K562 (cell line): Measurements from ENCODE around the gene ELOB. TPM values are rescaled to one million over a fixed set of nuclear protein-coding genes. Genes with fewer than 3 reads are reported as not detected.

Experiments
- ATAC-seq: fragments of 200-7000 bp; cut with Tn5 transposase; 3 replicates; pipeline ENCODE4 v1.9.1; 2020; ENCODE audit warnings: moderate library complexity
- BruUV-seq: library from RNA; stranded (reverse); fragments of 400-500 nt; replicated peaks from 2 replicates; lab custom pipeline; 2021; lab: Mats Ljungman, UMichigan
- CTCF ChIA-PET: fragments of 300-600 bp; formaldehyde crosslinking; extraction: SDS; loops from one replicate; lab custom pipeline; 2021; ENCODE audit warnings: low intra/inter-chr PET ratio; lab: Yijun Ruan, JAX
- POLR2A ChIA-PET: fragments of 300-600, 350-650 bp; sonication (Branson Sonifier 250); formaldehyde crosslinking; extraction: SDS; loops from one replicate; lab custom pipeline; 2021; ENCODE audit warnings: antibody characterized with exemption, inconsistent platforms; lab: Yijun Ruan, JAX
- DNase-seq, 4 experiments: peaks; one replicate each; pipeline versions ENCODE4 v3.0.0 to v3.0.0-alpha.2; 2011 to 2018; ENCODE audit warnings: low spot score in 3 of 4, mixed read lengths in 3 of 4; ENCODE audit errors: extremely low read depth in 1 of 4
- FAIRE-seq: peaks from 2 replicates; lab custom pipeline; 2011; peaks lifted over from hg19 to GRCh38; lab: Jason Lieb, UNC
- H2AFZ ChIP-seq: 2 replicates; pipeline ENCODE4 v1.6.0; 2011; ENCODE audit warnings: low read depth, low read length, control low read depth, inconsistent platforms
- H3K27ac ChIP-seq: fragments of 200-600 bp; 3 replicates; pipeline ENCODE4 v1.8.0; 2011; ENCODE audit warnings: low read depth, mild to moderate bottlenecking, control low read depth, inconsistent platforms, low read length, moderate library complexity, mixed read lengths; ENCODE audit errors: extremely low read depth
- H3K27me3 ChIP-seq, 2 experiments: fragments of 300-600 bp in 1 of 2; 2 replicates in 1 of 2; 3 replicates in 1 of 2; pipeline versions ENCODE4 v1.6.0 to v1.8.0; 2011; ENCODE audit warnings: inconsistent platforms in 2 of 2, low read length in 2 of 2, mild to moderate bottlenecking in 1 of 2, mixed read lengths in 1 of 2, moderate library complexity in 1 of 2; ENCODE audit not compliant: control insufficient read depth in 2 of 2, insufficient read depth in 2 of 2
- H3K36me3 ChIP-seq: fragments of 300-600 bp; 3 replicates; pipeline ENCODE4 v1.8.0; 2011; ENCODE audit warnings: mild to moderate bottlenecking, low read length, inconsistent platforms; ENCODE audit not compliant: control insufficient read depth, insufficient read depth
- H3K4me1 ChIP-seq, 2 experiments: fragments of 200-600 bp in 1 of 2; replicated peaks in 1 of 2; 2 replicates in 1 of 2; 3 replicates in 1 of 2; pipeline versions ENCODE4 v1.5.1 to v1.8.0; 2011; ENCODE audit warnings: inconsistent platforms in 2 of 2, low read length in 2 of 2, mild to moderate bottlenecking in 1 of 2, mixed read lengths in 1 of 2, moderate library complexity in 1 of 2; ENCODE audit not compliant: control insufficient read depth in 2 of 2, insufficient read depth in 2 of 2
- H3K4me2 ChIP-seq: 2 replicates; pipeline ENCODE4 v1.6.1; 2011; ENCODE audit warnings: low read length, control low read depth, inconsistent platforms, mixed read lengths; ENCODE audit not compliant: insufficient read depth
- H3K4me3 ChIP-seq: fragments of 200-600 bp; sonication (generic), shearing (Covaris generic); 2 replicates; pipeline ENCODE4 v1.5.1; 2016; ENCODE audit warnings: control low read depth, inconsistent platforms
- H3K79me2 ChIP-seq: fragments of 200-600 bp; 3 replicates; pipeline ENCODE4 v1.8.0; 2011; ENCODE audit warnings: low read length, inconsistent platforms; ENCODE audit not compliant: control insufficient read depth, insufficient read depth
- H3K9ac ChIP-seq, 2 experiments: 2 replicates each; pipeline versions ENCODE4 v1.6.0 to v1.6.1; 2011; ENCODE audit warnings: low read depth in 2 of 2, low read length in 2 of 2, control low read depth in 1 of 2, inconsistent platforms in 1 of 2, mild to moderate bottlenecking in 1 of 2, mixed read lengths in 1 of 2; ENCODE audit not compliant: insufficient read depth in 1 of 2
- H3K9me1 ChIP-seq: one replicate; pipeline ENCODE4 v1.6.0; 2011; ENCODE audit warnings: inconsistent platforms, mild to moderate bottlenecking, low read length, moderate library complexity; ENCODE audit not compliant: control insufficient read depth, insufficient read depth
- H3K9me3 ChIP-seq: replicated peaks from 2 replicates; pipeline ENCODE4 v1.5.1; 2011; ENCODE audit warnings: low read depth, low read length, inconsistent platforms; ENCODE audit not compliant: control insufficient read depth, insufficient read depth
- H4K20me1 ChIP-seq: replicated peaks from 2 replicates; pipeline ENCODE4 v1.6.1; 2011; ENCODE audit warnings: low read length, inconsistent platforms, mixed read lengths; ENCODE audit not compliant: control insufficient read depth, insufficient read depth
- EP300 ChIP-seq: IDR thresholded peaks from 2 replicates; pipeline ENCODE4 v1.6.1; 2012; ENCODE audit warnings: low read length, improper control_type of control experiment
- WGBS: fragments of 100-300 bp; shearing (Covaris generic); methylation state at CpG from one replicate; pipeline ENCODE4 v1.1.6; 2016; ENCODE audit warnings: low coverage, mixed read lengths; ENCODE audit not compliant: insufficient coverage; ENCODE audit errors: missing lambda C conversion rate; 5-methylcytosine and 5-hydroxymethylcytosine counted together
- in situ Hi-C: fragments of 300-500 bp; cut with MboI; formaldehyde crosslinking; loops from 4 replicates; pipeline ENCODE4 v1.15.0; 2018; ENCODE audit warnings: inconsistent platforms, mixed read lengths
- intact Hi-C: fragments of 100-400 bp; cut with micrococcal nuclease; formaldehyde crosslinking; loops from 2 replicates; pipeline ENCODE4 v1.14.2; 2022
- polyA plus RNA-seq, 8 experiments: library from polyadenylated mRNA; depleted of rRNA in 4 of 8; stranded (reverse) in 5 of 8; unstranded in 3 of 8; fragments of >200 nt; fragmentation: Nextera tagmentation in 2 of 8; fragmentation: Illumina TruSeq in 1 of 8; extraction: Ambion mirVana in 2 of 8; extraction: Trizol in 1 of 8; gene quantifications; 2 replicates each; pipeline versions ENCODE4 v1.2.1 to v1.2.3, GENCODE V29; 2011 to 2014; ENCODE audit warnings: inconsistent platforms in 1 of 8, missing spikeins in 1 of 8
- total RNA-seq, 7 experiments: library from RNA; depleted of rRNA in 6 of 7; stranded (reverse); fragments of >200 nt in 6 of 7; fragmentation: Illumina TruSeq in 2 of 7; extraction: Trizol in 2 of 7; gene quantifications; 2 replicates each; pipeline versions ENCODE4 v1.2.1 to v1.2.3, GENCODE V29; 2011 to 2021; ENCODE audit warnings: low replicate concordance in 1 of 7
- TF ChIP-seq, protein P1 (sequence below): fragments of 450-650 bp; conservative IDR thresholded peaks from 2 replicates; pipeline ENCODE4 v1.6.1; 2016; ENCODE audit warnings: missing genetic modification characterization, low read depth, mild to moderate bottlenecking, missing compliant biosample characterization, moderate library complexity

The ELOB gene
- total and polyA plus RNA-seq, 9 of the 15 experiments (the other 6 are each of a cell fraction or from before 2014, with no cell fraction given) = 63.2 to 791 (median 237) TPM

GRCh38 chr16:2779978-2780898, 3.2 kb upstream of the ELOB start:
- in situ Hi-C loops = no loop called here
- no peaks in the 10 kb centered on the region for H3K9me3 ChIP-seq
- intact Hi-C loops = loop anchor here (5.0 kb wide), 1 partner anchor 37 kb away; the partner anchor contains the start of gene PRSS21
- FAIRE-seq (no peak), DNase-seq (peak in 1 of 4 experiments; percentile 31), ATAC-seq (no peak)
- no TSS peak for BruUV-seq
- no peaks in the 10 kb centered on the region; the same call in 1 of the 2 replicates for H4K20me1 ChIP-seq
- H3K79me2 ChIP-seq = peaks cover 32% of the 10 kb centered on the region
- H3K4me3 ChIP-seq = no peak overlapping the region
- ChIA-PET POLR2A (interaction anchor here (1.0 kb wide), 2 partner anchors 10 kb away, joined by 3 to 4 read pairs; no protein-coding TSS in a partner anchor), CTCF (no interaction called here)
- H3K9ac ChIP-seq = peak overlapping the region in 1 of 2 experiments; percentile 67; a peak in 1 of 4 replicates
- H3K4me2 ChIP-seq = no peak overlapping the region
- no peaks in the 10 kb centered on the region for H3K9me1 ChIP-seq
- peaks cover 15% of the 10 kb centered on the region for H3K36me3 ChIP-seq
- no peak for TF ChIP-seq EP300
- TF ChIP-seq, protein P1, sequence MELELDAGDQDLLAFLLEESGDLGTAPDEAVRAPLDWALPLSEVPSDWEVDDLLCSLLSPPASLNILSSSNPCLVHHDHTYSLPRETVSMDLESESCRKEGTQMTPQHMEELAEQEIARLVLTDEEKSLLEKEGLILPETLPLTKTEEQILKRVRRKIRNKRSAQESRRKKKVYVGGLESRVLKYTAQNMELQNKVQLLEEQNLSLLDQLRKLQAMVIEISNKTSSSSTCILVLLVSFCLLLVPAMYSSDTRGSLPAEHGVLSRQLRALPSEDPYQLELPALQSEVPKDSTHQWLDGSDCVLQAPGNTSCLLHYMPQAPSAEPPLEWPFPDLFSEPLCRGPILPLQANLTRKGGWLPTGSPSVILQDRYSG (tag) = 0 out of 2 replicates have a peak, but pooled peaks have one; percentile 58
- no peaks in the 10 kb centered on the region for H3K27me3 ChIP-seq
- H3K4me1 ChIP-seq = peaks cover 10 to 48% of the 10 kb centered on the region in 2 experiments; a peak in 4 of 5 replicates
- WGBS = 59% methylated on average over 17 of the region's 17 CpGs
- H2AFZ ChIP-seq = no peak overlapping the region
- H3K27ac ChIP-seq = no peak overlapping the region
